Fibroblast of skin of abdomen (primary cell): ENCODE results near the gene SEZ6L2.
"Not testable (repeated sequence)": the region's sequence is repeated elsewhere in the genome, so short reads cannot be mapped to it uniquely, and the experiment has no call there.

Source experiments
- DNase-seq: peaks from one replicate; pipeline ENCODE4 v3.0.0-alpha.2; 2013

SEZ6L2 gene

DNA sequence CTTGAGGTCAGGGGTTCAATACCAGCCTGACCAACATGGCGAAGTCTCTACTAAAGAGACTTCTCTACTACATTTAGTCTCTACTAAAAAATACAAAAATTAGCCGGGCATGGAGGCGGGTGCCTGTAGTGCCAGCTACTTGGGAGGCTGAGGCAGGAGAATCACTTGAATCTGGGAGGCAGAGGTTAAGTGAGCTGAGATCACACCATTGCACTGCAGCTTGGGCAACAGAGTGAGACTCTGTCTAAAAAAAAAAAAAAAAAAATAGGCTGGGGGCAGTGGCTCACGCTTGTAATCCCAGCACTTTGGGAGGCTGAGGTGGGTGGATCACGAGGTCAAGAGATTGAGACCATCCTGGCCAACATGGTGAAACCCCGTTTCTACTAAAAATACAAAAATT lies 10.5 kb upstream of the SEZ6L2 start:
- not testable (repeated sequence) for DNase-seq

DNA sequence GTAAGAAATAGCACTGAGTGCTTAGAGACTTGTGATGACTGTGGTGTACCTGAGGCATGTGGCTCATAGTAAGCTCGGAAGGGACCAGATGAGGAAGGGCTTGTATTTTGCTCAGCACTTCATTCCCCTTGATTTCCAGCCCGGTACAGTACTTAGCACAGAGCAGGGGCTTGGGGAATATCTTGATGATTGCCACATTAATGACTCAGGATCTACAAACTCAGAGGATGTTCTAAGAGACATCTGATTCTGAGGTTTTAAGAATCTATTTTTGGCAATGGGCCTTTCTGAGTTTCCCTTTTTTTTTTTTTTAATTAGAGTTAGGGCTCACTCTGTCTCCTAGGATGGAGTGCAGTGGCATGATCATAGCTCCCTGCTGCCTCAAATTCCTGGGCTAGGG lies 10.0 kb upstream of the SEZ6L2 start:
- DNase-seq: peak; percentile 48

DNA sequence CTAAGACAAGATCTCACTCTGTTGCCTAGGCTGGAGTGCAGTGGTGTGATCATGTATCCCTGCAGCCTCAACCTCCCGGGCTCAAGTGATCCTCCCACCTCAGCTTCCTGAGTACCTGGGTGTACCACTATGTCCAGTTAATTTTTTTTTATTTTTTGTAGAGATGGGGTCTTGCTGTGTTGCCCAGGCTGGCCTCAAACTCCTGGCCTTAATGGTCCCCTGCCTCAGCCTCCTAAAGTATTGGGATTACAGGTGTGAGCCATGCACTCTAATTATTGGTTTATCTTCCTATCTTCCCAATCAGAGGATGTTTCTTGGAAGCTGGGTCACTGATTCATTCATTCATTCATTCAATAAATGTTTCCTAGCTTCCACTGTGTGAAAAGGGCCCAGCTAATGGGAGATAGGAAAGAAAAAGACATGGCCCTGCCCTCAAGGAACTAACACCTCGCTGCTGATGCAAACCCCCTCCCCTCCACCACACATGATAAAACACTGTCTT lies 9.4 kb upstream of the SEZ6L2 start:
- DNase-seq: no peak

DNA sequence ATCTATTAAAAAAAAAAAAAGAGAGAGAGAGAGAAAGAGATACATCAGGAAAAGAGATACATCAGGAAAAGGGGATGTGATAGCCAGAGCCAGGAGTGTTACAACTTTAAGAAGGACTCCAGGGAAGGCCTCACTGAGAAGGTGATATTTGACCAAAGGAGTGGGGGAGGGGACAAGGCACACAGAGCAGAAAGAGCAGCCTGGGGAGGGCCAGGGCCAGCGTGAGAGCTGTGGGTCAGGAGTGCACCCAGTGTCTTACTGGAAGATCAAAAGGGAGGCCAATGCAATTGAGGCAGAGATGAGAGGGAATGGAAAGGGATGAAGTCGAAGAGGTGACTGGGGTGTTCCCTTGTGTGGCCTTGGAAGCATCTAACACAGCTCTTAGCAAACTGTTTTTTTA lies 8.6 kb upstream of the SEZ6L2 start:
- no peak for DNase-seq

DNA sequence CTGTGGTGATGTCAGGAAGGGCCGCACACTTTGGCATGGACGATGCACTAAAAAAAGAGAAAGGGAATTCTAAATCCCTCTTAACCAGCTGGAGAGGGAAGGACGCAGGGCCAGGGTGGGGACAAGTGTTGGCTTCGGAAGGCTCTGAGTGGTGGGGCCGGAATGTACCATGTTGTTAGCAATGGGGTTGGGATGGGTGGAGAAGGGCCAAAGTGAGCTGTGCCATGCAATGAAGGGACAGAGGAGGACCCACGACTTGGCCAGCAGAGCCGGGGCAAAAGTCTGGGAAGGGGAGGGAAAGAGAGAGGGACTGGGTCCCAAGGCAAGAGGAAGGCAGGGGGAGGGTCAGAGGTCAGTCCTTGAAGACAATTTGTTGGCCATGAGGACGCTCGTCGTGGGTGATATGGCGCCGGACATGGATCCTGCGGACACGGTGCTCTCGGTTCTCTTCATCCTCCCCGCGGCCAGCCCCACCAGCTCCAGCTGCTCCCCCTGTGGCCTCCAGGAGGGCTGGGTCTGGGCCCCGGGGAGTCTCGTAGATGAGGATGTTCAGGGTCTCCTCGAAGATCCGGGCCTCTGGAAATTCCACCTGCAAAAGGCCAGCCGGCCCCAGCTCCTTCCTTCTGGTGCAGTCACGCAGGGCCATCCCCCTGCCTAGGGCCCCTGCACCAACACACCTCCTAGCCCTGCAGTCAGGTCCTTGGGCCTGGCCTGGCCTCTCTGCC lies 7.3 kb upstream of the SEZ6L2 start:
- no peak for DNase-seq

DNA sequence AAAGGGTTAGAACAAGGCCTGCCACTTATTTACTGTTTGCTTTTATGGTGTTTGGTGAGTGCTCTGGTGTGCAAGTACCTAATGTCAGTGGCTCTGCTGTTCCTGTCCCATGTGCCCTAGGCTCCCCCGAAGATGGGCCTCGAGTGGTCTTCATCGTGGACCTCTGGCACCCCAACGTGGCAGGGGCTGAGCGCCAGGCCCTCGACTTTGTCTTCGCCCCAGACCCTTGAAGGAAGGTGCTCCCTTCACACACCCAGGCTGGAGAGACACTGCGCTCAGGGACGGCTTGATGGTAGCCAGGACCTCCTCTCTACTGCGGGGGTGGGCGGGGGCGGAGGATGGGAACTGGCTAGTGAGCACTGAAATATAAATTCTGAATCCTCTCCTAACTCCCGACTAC lies 6.3 kb upstream of the SEZ6L2 start:
- DNase-seq: no peak

DNA sequence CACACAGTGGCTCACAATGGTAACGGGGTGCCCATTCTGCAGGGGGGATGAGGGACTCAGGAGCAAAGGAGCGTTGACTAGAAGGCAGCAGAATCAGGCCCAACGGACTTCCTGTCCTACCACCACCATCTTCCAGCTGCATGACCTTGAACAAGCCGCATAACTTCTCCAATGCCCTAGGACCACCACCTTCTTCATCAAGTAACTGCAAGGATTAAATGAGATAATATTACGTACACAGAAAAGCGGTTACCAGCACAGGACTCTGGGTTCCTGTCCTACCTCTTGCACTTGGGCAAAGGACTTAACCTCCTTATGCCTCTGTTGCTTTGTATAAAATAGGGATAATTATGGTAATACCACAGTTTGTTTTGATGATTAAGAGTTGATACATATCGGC lies 5.6 kb upstream of the SEZ6L2 start:
- no peak for DNase-seq

DNA sequence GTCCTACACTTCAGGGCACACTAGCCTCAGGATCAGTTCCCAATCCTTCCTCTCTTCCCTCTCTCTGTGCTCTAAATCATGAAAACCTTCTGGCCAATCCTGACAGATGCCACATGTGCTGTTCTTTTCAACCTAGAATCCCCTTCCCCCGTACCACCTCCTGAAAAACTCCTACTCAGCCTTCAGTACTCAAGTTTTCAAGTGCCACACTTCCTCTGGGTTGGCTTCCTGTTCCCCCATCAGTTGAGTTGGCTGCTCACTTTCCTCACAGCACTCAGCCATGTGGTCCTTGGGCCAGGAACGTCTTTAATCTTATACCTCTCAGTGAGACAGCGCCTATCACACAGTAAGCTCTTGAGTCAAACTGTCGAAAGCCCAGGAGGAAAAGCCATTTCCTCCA lies 4.2 kb upstream of the SEZ6L2 start:
- DNase-seq: no peak

DNA sequence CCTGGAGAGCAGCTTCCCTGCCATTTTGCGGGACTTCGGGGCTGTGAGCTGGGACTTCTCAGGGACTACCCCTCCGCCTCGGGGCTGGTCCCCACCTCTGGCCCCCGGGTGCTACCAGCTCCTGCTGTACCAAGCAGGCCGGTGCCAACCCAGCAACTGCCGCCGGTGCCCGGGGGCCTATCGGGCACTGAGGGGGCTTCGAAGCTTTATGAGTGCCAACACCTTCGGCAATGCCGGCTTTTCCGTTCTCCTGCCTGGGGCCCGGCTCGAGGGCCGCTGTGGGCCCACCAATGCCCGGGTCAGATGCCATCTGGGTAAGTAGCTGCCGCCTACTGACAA lies 2.2 kb upstream of the SEZ6L2 start:
- no peak for DNase-seq

DNA sequence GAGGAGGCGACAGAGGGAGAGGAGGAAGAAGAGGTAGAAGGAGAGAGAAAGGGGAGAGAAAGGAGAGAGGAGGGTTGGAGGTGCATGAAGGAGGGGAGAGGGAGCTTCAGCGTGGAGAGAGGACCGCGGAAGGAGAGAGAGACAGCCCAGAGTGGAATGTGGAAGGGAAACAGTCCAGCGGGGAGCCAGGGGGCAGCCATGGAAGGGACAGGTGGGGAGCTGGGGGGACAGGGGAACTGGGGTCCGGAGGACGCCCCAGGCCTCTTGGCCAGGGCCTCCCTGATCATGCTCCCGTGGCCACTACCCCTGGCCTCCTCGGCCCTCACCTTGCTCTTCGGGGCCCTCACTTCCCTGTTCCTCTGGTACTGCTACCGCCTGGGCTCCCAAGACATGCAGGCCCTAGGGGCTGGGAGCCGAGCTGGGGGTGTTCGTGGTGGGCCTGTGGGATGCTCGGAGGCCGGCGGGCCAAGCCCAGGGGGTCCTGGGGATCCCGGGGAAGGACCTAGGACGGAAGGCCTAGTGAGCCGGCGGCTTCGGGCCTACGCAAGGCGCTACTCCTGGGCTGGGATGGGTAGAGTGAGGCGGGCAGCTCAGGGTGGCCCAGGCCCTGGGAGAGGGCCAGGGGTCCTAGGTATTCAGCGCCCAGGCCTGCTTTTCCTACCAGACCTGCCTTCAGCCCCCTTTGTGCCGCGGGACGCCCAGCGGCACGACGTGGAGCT lies 1.7 kb upstream of the SEZ6L2 start:
- no peak for DNase-seq

DNA sequence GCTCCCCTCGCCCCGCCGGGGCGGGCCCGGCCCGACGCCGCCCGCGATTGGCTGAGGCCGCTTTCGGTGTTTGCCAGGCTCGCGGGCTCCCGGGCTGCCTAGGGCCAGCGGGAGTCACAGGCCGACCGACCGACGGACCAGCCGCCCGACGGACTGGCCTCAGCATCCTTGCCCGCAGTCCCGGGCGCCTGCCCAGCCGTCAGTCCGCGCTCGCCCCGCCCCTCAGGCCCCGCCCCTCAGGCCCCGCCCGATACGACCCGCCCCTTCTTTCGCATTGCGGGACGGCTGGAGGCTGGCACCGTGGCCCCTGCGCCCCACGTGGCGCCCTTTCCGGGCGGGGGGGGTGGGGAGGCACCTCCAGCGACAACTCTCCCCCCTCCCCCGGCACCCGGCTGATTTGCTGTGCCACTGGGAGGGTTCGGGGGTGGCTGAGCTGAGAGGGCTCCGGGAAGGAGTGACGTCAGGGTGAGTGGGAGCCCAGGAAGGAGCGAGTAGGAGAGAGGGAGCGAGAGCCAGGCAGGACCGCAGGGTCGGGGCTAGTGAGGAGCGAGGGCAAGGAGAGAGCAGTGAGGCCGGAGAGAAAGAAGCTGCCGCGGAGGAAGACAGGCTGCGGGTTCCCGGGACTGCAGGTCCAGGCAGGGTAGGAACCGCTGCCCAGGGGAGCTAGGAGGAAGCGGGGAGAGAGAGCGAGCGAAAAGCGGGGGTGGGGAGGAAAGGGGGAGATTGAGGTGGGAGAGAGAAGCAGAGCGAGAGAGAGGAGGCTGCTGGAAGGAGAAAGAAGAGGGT lies 945 bp upstream of the SEZ6L2 start, which contains the start of gene ASPHD1:
Gene ASPHD1 (plus strand): TSS at position 387 of the 786 bp plus-strand sequence. CDS start 484 bp downstream, outside the sequence.
- peak; percentile 67 for DNase-seq

DNA sequence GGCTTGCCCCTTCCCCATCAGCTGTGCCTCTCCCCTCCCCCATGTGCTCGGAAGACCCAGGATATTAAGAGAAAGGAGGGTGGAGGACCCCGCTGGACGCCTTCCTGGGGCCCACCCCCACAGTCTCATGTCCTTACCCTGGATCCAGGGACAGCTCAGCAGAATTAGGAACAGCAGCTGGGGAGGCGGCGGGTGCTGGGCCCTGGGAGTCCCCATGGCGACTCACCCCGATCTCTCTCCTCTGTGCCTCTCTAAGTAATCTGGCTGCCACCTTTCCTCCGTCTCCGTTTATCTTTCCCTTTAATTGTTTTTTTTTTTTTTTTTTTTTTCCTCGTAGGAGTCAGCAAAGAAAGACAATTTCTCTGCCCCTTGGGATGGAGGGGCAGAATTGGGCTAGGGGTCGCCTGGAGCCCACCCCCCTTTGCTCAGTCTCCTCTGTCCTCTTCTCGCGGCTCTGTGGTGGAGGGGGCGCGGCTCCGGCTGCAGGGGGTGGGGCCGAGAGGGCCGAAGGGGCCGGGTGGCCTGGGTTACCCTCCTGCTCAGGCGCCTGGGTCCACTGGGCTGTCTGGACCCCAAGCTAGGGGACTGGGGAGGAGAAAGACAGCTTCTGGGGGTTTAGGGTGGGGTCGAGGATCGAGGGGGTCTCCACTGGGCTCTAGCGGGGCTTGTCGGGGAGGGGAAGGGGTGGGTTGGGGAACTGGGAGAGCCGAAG lies 390 bp downstream of the SEZ6L2 start:
- DNase-seq: peak; percentile 5

DNA sequence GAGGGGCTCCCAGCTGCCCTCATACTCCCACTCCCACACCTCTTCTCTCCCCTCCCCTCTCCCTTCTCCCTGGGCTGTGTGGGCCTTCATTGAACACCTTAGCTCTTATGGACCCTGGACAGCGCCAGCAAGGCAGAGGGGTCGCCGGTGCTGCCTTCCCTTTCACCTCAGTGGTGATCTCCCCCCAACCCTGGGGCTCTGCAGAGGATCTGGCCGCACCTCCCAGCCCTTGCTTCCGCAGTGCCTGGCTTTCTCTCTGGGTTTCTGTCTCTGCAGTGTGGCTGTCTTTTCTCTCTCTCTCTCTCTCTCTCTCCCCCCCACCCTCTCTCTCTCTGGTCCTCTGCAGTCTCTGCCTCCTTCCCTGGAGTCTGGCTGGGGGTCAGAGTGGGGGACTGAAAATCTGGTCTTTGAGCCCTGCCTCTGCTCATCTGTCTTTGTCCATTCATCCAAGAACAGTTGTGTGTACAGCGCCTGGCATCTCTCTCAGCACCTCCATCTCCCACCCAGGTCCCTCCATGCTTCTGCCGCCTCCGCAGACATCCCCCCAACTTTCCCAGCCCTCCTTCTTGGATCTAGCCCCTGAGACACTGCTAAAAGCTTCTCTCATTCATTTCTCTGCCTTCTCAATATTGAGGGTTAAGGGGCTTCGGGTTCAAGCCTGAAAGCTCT lies 1.1 kb downstream of the SEZ6L2 start:
- no peak for DNase-seq

DNA sequence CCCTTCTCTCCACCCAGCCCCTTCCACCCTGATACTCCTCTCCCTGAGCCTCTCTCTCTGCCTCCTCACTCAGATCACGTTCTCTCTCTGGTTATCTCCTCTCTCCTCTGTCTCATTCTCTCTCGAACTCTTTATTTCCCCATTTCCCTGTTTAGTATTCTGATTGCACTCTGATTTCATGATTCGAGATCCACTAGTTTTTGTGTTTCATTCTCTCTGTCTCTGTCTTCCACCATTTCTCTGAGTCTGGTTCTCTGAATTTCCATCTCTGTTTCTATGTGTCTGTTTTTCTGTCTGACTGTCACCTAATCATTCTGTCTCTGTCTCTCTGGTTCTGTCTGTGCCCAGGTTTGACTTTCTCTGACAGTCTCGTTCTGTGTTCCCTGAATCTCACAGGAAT lies 2.0 kb downstream of the SEZ6L2 start:
- DNase-seq: no peak

DNA sequence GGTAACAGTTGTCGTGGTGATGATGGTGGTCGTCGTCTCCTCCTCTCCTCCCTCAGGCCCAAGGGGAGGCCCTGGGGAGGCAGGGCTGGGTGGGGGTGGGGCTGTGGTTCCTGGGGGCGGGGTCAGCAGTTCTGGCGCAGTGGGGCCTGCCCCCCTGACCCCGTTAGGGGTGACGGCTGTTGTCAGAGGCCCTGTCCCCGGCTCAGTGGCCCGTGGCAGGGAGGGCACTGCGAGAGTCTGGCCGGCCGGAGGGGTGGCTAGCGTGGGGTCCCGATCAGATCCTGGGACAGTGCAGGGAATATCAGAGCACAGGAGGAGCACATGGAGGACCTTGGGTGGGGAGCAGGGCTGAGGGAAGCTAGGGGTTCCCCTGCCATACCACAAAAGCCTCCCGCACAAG lies 2.5 kb downstream of the SEZ6L2 start:
- no peak for DNase-seq

DNA sequence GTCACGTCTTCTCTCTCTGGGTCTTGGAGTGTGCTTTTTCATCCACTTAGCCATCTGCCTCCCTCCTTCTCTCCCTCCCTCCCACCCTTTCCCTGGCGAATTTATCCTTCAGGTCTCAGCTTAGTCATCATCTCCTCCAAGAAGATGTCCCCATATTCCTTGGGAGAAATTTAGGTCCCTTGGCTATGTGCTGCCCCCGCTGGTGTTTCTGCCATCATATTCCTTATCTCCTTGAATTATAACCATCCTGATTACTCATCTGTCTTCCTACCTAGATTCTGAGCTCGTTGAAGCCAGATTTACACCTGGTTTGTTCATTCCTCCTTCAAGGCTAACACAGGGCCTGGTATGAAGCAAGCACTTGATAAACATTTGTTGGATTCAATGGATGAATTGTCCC lies 5.0 kb downstream of the SEZ6L2 start:
- no peak for DNase-seq

DNA sequence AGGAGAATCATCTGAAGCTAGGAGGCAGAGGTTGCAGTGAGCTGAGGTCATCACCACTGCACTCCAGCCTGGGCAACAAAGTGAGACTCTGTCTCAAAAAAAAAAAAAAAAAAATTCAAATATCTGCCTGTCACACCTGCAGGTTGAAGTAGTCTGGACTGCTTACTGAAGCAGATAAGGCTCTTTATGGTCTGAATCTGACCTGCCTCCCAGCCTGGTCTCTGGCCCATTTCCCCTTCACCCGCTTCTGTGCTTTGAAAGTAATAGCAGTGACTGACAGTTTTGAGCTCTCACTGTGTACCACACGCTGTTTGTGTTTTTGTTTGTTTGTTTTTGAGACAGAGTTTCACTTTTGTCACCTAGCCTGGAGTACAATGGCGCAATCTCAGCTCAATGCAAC lies 5.8 kb downstream of the SEZ6L2 start:
- no peak for DNase-seq

DNA sequence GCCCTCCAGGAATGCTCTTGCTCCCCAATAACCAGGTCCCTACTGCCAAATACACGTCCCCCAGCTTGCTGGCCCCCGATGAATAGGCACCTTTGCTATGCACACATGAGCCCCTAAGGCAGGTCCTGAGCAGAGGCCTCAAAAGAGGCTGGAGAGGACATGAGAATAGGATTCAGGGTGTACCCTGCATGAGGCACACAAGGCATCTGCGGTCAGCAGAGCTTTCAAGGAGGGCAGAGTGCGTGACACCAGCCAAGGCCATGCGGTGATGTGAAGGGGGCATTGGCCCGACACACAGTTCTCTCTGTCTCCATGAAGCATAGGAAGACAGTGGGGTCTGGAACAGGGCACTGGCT lies 6.9 kb downstream of the SEZ6L2 start:
- DNase-seq: no peak

DNA sequence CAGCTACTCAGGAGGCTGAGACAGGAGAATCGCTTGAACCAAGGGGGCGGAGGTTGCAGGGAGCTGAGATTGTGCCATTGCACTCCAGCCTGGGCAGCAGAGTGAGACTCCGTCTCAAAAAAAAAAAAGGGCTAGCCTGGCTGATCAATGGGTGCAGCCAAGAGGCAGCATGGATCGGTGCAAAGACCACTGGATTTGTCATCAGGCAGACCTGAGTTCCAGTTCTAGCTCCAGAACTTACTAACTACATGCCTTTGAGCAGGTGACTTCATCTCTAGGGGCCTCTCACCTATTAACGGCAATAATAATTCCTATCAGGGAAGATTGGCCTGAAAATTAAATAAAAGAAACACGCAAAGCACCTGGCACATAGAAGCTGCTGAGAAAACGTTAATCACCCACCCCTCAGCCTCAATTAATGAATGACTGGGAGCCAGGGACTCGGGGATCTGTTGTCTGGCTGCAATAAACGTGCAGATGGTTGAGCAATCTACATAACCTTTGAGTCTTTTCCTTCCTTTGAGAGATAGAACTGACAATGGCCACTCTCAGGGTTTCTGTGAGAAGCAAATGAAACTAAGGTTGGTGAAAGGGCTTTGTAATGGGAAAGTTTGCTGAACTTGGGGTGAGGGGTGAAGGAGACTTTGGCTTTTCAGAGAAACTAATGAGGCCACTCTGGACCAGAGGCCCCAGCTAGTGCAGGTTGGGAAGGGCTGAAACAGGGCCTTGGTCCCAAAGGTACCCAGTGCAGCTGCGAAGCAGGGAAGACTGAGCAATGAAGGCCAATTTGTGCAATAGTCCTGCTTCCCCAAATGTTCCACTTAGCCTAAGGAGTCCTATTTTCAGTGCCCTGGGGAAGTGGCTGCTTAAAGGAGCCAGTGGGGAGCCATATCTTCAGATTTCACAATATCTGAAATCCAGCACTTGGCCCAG lies 7.6 kb downstream of the SEZ6L2 start:
- DNase-seq: no peak

DNA sequence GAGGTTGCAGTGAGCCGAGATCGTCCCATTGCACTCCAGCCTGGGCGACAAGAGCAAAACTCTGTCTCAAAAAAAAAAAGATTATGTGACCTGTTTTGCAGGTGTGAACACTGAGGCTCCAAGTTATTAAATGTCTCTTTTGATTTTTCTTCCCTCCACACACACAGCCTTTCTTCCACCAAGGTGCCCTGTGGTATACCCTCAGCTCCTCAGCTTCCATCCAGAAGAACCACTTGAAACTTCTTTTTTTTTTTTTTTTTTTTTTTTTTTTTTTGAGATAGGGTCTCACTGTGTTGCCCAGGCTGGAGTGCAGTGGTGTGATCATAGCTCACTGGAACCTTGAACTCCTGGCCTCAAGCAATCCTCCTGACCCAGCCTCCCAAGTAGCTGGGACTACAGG lies 10.0 kb downstream of the SEZ6L2 start:
- not testable (repeated sequence) for DNase-seq

DNA sequence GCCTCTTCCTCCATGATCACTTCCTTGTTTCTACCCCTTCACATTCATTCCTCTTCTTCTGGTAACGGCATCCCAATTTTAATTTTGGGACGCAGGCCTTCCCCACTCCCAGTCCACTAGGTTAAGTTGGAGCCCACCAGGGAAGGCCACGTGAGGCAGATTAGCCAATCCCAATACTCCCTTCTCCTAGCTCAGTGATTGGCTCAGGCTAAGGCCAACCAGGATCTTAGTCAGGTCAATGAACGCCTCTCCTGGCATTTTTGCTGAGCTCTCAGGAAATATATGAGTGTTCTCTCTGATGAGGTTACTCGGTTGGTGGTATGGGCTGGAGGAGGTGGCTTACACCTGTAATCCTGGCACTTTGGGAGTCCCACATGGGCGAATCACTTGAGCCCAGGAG lies 15.4 kb downstream of the SEZ6L2 start:
- no peak for DNase-seq
